Uterus (tissue), 4 donors: ENCODE data around the gene SLC22A15. TPM values are rescaled to one million over a fixed set of nuclear protein-coding genes. Genes with fewer than 3 reads are reported as not detected.

ENCODE experiments used
- DNase-seq, 2 donors: peaks; one replicate each; pipeline ENCODE4 v3.0.0-alpha.2; 2019 to 2020
- H3K27ac ChIP-seq, 2 donors: fragments of 200-600 bp; sonication (generic); 1 replicate in 1 of 2; 2 replicates in 1 of 2; pipeline ENCODE4 v1.5.1; 2016 to 2018
- H3K27me3 ChIP-seq, 2 donors: fragments of 200-600 bp; sonication (generic); one replicate each; pipeline ENCODE4 v1.5.1; 2018 to 2019; ENCODE audit warnings: control low read depth in 1 of 2
- H3K36me3 ChIP-seq, 2 donors: fragments of 200-600 bp; sonication (generic); one replicate each; pipeline ENCODE4 v1.5.1; 2019; ENCODE audit warnings: control low read depth in 1 of 2
- H3K4me1 ChIP-seq, 2 donors: fragments of 200-600 bp; sonication (generic); one replicate each; pipeline ENCODE4 v1.5.1; 2018 to 2019; ENCODE audit warnings: control low read depth in 1 of 2
- H3K4me3 ChIP-seq, 2 donors: fragments of 200-600 bp; sonication (generic); 1 replicate in 1 of 2; 2 replicates in 1 of 2; pipeline ENCODE4 v1.5.1; 2018 to 2019; ENCODE audit warnings: mild to moderate bottlenecking in 1 of 2
- H3K9me3 ChIP-seq, 2 donors: fragments of 200-600 bp; sonication (generic); one replicate each; pipeline ENCODE4 v1.5.1; 2019; ENCODE audit warnings: control low read depth in 1 of 2
- POLR2A ChIP-seq, 2 donors: fragments of 450-650 bp; IDR thresholded peaks; one replicate each; pipeline ENCODE4 v1.6.1; 2016; ENCODE audit warnings: antibody characterized with exemption in 2 of 2, mild to moderate bottlenecking in 1 of 2, moderate library complexity in 1 of 2
- intact Hi-C: fragments of 100-400 bp; cut with DNase I; formaldehyde crosslinking; loops from one replicate; pipeline ENCODE4 v1.15.1; 2023; ENCODE audit warnings: low total_unique reads
- total RNA-seq, 4 donors: library from RNA; depleted of rRNA in 3 of 4; stranded (reverse); fragments of >200 nt in 3 of 4; gene quantifications; one replicate each; pipeline versions ENCODE4 v1.1.0 to v1.2.4, GENCODE V29; 2014 to 2023
- TF ChIP-seq, protein P1 (sequence below), 4 experiments: fragments of 200-600 bp in 2 of 4; fragments of 450-650 bp in 2 of 4; sonication (generic) in 2 of 4; IDR thresholded peaks; one replicate each; pipeline ENCODE4 v1.5.1; 2016 to 2019; ENCODE audit warnings: antibody characterized with exemption in 4 of 4, mild to moderate bottlenecking in 2 of 4, moderate library complexity in 1 of 4
- donor health status: DM: yes; HTN: yes; CAD: no.

Gene SLC22A15
- total RNA-seq, 4 donors from 2014 or later = 2.0 to 7.8 (median 3.8) TPM; not detected in 1

DNA sequence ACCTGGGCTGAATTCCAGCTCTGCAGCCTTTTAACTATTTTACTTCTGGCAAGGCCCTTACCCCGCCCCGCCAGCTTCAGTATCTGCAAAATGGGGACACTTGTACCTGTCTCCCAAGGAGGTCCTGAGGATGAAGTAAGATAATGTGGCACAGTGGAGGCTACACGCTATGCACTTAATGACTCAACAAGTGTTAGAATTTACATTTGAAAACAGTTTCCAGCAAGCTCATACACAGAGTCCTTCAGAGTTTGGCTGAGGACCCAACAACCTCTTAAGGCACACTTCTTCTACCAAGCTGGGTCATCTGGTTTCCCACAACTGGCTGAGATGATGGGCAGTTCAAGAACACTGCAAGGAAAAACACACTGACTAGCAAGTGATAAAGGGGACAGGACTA lies 30.2 kb upstream of the SLC22A15 start:
- intact Hi-C loops = no loop called here
- H3K27ac ChIP-seq = no peak overlapping the region
- H3K27me3 ChIP-seq = no peaks in the 10 kb centered on the region

GRCh38 chr1:115949156-115949555 lies 27.2 kb upstream of the SLC22A15 start:
- H3K27me3 ChIP-seq = no peaks in the 10 kb centered on the region
- no peaks in the 10 kb centered on the region for H3K4me1 ChIP-seq
- no peak overlapping the region for H3K4me3 ChIP-seq
- no peak overlapping the region for H3K27ac ChIP-seq
- H3K9me3 ChIP-seq = no peaks in the 10 kb centered on the region
- H3K36me3 ChIP-seq = no peaks in the 10 kb centered on the region
- no peak for DNase-seq
- TF ChIP-seq, protein P1, sequence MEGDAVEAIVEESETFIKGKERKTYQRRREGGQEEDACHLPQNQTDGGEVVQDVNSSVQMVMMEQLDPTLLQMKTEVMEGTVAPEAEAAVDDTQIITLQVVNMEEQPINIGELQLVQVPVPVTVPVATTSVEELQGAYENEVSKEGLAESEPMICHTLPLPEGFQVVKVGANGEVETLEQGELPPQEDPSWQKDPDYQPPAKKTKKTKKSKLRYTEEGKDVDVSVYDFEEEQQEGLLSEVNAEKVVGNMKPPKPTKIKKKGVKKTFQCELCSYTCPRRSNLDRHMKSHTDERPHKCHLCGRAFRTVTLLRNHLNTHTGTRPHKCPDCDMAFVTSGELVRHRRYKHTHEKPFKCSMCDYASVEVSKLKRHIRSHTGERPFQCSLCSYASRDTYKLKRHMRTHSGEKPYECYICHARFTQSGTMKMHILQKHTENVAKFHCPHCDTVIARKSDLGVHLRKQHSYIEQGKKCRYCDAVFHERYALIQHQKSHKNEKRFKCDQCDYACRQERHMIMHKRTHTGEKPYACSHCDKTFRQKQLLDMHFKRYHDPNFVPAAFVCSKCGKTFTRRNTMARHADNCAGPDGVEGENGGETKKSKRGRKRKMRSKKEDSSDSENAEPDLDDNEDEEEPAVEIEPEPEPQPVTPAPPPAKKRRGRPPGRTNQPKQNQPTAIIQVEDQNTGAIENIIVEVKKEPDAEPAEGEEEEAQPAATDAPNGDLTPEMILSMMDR (IDR thresholded peaks at IDR 0.05) = no peak
- TF ChIP-seq POLR2A (IDR thresholded peaks at IDR 0.05) = no peak
- intact Hi-C loops = no loop called here

More for the DNA sequence above, 30.2 kb upstream of the SLC22A15 start:
- Histone ChIP-seq H3K4me3 (no peak overlapping the region), H3K9me3 (no peaks in the 10 kb centered on the region), H3K4me1 (no peaks in the 10 kb centered on the region), H3K36me3 (no peaks in the 10 kb centered on the region)
- no peak for DNase-seq
- TF ChIP-seq, protein P1 (IDR thresholded peaks at IDR 0.05) = no peak
- TF ChIP-seq POLR2A (IDR thresholded peaks at IDR 0.05) = no peak

- Histone ChIP-seq H3K4me3 (no peak overlapping the region), H3K36me3 (no peaks in the 10 kb centered on the region), H3K4me1 (no peaks in the 10 kb centered on the region), H3K27me3 (no peaks in the 10 kb centered on the region), H3K9me3 (no peaks in the 10 kb centered on the region), H3K27ac (no peak overlapping the region)
- TF ChIP-seq, protein P1 (IDR thresholded peaks at IDR 0.05) = no peak
- no peak for TF ChIP-seq POLR2A (IDR thresholded peaks at IDR 0.05)
- intact Hi-C loops = no loop called here
- DNase-seq = no peak
These were observed 24.8 kb upstream of the SLC22A15 start for GRCh38 chr1:115951560-115951959.

DNA sequence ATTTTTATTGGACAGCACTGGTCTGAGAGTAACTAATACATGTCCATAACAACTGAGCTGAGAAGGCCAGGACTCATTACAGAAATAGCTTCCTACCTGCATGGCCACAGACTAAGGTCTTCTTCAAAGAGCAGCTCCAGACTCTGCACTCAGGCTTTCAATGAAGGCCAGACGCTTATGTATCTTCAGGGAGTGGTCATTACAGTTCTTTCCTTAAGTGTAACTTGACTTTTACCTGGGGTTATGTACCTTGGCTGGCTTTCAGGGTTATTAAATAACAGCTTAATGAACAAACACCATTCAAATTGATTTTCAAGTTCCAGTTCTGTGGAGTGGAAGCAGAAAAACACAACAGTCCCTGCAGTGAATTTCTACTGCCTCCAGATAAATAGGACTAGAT lies 23.8 kb upstream of the SLC22A15 start:
- no peaks in the 10 kb centered on the region for H3K27me3 ChIP-seq
- no peak overlapping the region for H3K4me3 ChIP-seq
- H3K9me3 ChIP-seq = no peaks in the 10 kb centered on the region
- intact Hi-C loops = no loop called here
- no peak overlapping the region for H3K27ac ChIP-seq
- H3K4me1 ChIP-seq = no peaks in the 10 kb centered on the region
- DNase-seq = no peak
- no peaks in the 10 kb centered on the region for H3K36me3 ChIP-seq
- TF ChIP-seq, protein P1 (IDR thresholded peaks at IDR 0.05) = no peak
- no peak for TF ChIP-seq POLR2A (IDR thresholded peaks at IDR 0.05)

DNA sequence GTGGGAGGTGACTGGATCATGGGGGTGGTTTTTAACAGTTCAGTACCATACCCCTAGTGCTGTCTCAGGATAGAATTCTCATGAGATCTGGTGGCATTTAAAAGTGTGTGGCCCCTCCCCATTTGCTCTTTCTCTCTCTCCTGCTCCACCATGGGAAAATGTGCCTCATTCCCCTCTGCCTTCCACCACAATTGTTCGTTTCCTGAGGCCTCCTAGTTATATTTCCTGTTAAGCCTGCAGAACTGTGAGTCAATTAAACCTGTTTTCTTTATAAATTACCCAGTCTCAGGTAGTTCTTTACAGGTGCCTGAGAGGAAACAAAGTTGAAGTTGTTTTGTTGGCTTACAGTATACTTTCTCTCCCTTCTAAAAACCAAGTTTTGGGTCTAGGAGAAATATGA lies 23.1 kb upstream of the SLC22A15 start:
- Histone ChIP-seq H3K4me1 (no peaks in the 10 kb centered on the region), H3K9me3 (no peaks in the 10 kb centered on the region), H3K27ac (no peak overlapping the region), H3K36me3 (no peaks in the 10 kb centered on the region), H3K27me3 (no peaks in the 10 kb centered on the region), H3K4me3 (no peak overlapping the region)
- no peak for DNase-seq
- no peak for TF ChIP-seq POLR2A (IDR thresholded peaks at IDR 0.05)
- TF ChIP-seq, protein P1 (IDR thresholded peaks at IDR 0.05) = no peak
- intact Hi-C loops = no loop called here
